ENCODE measurements around the gene DOCK10. TPM values are rescaled to one million over a fixed set of nuclear protein-coding genes. Genes with fewer than 3 reads are reported as not detected.

The DOCK10 gene
- total and polyA plus RNA-seq, 2 donors (not counting 3 experiments of a cell fraction or from before 2014, with no cell fraction given) = 5.8 to 23.0 TPM

- CTCF ChIA-PET = interaction anchor here (1.1 kb wide), 1 partner anchor 19 kb away, joined by 3 read pairs; no protein-coding TSS in a partner anchor
- H3K9ac ChIP-seq (replicated peaks; ENCODE audit: extremely low read depth, insufficient read depth, low read length) = no peak overlapping the region
- H3K79me2 ChIP-seq (ENCODE audit: control insufficient read depth, insufficient read depth, low read length) = no peaks in the 10 kb centered on the region
- intact Hi-C loops (cut with micrococcal nuclease) = no loop called here
- no peaks in the 10 kb centered on the region for H3K9me3 ChIP-seq (replicated peaks; ENCODE audit: control insufficient read depth, insufficient read depth, low read length)
- no peaks in the 10 kb centered on the region for H3K9me1 ChIP-seq (replicated peaks; ENCODE audit: control insufficient read depth, extremely low read depth, insufficient read depth, low read length)
- H3K4me2 ChIP-seq (ENCODE audit: insufficient read depth, low read length) = no peak overlapping the region
- dilution Hi-C loops (cut with MboI; ENCODE audit: extremely low pct_ligation_motif_present, low sequenced_read_pairs) = no loop called here
- H3K36me3 ChIP-seq (ENCODE audit: control insufficient read depth in 2 of 2, extremely low read depth in 1 of 2, insufficient read depth in 2 of 2, low read length in 2 of 2) = no peaks in the 10 kb centered on the region
- no peak for TF ChIP-seq FOS (IDR thresholded peaks at IDR 0.05; ENCODE audit: borderline replicate concordance, insufficient read depth, low read length)
- no peak for TF ChIP-seq MAX (IDR thresholded peaks at IDR 0.05; ENCODE audit: insufficient read depth, insufficient read length)
- TF ChIP-seq EZH2 (IDR thresholded peaks at IDR 0.05; ENCODE audit: borderline replicate concordance, low read depth, low read length, severe bottlenecking) = no peak
- TF ChIP-seq JUN (IDR thresholded peaks at IDR 0.05; ENCODE audit: borderline replicate concordance, insufficient read depth, insufficient read length, low read depth) = no peak
- DNase-seq (ENCODE audit: low read depth, low spot score) (no peak), FAIRE-seq (no peak)
- no peak overlapping the region for H3K27ac ChIP-seq (ENCODE audit: insufficient read depth, low read depth, low read length)
- POLR2A ChIA-PET = no interaction called here
- BruUV-seq (replicated peaks) = no TSS peak
- no peaks in the 10 kb centered on the region for H4K20me1 ChIP-seq (replicated peaks; ENCODE audit: control insufficient read depth, extremely low read depth, insufficient read depth, low read length)
- H3K4me1 ChIP-seq (ENCODE audit: control insufficient read depth, extremely low read depth, insufficient read depth, low read length) = no peaks in the 10 kb centered on the region
- no peak overlapping the region for H2AFZ ChIP-seq (ENCODE audit: low read depth, low read length)
- H3K27me3 ChIP-seq (ENCODE audit: control insufficient read depth in 2 of 2, insufficient read depth in 2 of 2, low read length in 2 of 2) = no peaks in the 10 kb centered on the region
- no peak overlapping the region for H3K4me3 ChIP-seq (replicated peaks in 1 of 3; ENCODE audit: insufficient read depth in 1 of 3, low read depth in 1 of 3, low read length in 3 of 3)
Measured at GRCh38 chr2:224747765-224748164, 294.5 kb downstream of the DOCK10 start.

GRCh38 chr2:224736227-224736626, 306.0 kb downstream of the DOCK10 start:
- dilution Hi-C loops (cut with MboI; ENCODE audit: extremely low pct_ligation_motif_present, low sequenced_read_pairs) = no loop called here
- H3K9ac ChIP-seq (replicated peaks; ENCODE audit: extremely low read depth, insufficient read depth, low read length) = no peak overlapping the region
- DNase-seq (ENCODE audit: low read depth, low spot score) (no peak), FAIRE-seq (no peak)
- intact Hi-C loops (cut with micrococcal nuclease) = no loop called here
- BruUV-seq (replicated peaks) = no TSS peak
- H3K27me3 ChIP-seq (ENCODE audit: control insufficient read depth in 2 of 2, insufficient read depth in 2 of 2, low read length in 2 of 2) = no peaks in the 10 kb centered on the region
- CTCF ChIA-PET = no interaction called here
- no peaks in the 10 kb centered on the region for H3K36me3 ChIP-seq (ENCODE audit: control insufficient read depth in 2 of 2, extremely low read depth in 1 of 2, insufficient read depth in 2 of 2, low read length in 2 of 2)
- TF ChIP-seq GATA2 (IDR thresholded peaks at IDR 0.05; ENCODE audit: insufficient read depth, insufficient read length, low read depth, low read length) (no peak), MAX (IDR thresholded peaks at IDR 0.05; ENCODE audit: insufficient read depth, insufficient read length) (no peak), MYC (IDR thresholded peaks at IDR 0.05; ENCODE audit: low read depth, low read length) (no peak), POLR2AphosphoS5 (IDR thresholded peaks at IDR 0.05; ENCODE audit: insufficient read depth, low read depth, low read length) (no peak), FOS (IDR thresholded peaks at IDR 0.05; ENCODE audit: borderline replicate concordance, insufficient read depth, low read length) (no peak), EZH2 (IDR thresholded peaks at IDR 0.05; ENCODE audit: borderline replicate concordance, low read depth, low read length, severe bottlenecking) (no peak), JUN (IDR thresholded peaks at IDR 0.05; ENCODE audit: borderline replicate concordance, insufficient read depth, insufficient read length, low read depth) (no peak)
- TF ChIP-seq, protein P1, sequence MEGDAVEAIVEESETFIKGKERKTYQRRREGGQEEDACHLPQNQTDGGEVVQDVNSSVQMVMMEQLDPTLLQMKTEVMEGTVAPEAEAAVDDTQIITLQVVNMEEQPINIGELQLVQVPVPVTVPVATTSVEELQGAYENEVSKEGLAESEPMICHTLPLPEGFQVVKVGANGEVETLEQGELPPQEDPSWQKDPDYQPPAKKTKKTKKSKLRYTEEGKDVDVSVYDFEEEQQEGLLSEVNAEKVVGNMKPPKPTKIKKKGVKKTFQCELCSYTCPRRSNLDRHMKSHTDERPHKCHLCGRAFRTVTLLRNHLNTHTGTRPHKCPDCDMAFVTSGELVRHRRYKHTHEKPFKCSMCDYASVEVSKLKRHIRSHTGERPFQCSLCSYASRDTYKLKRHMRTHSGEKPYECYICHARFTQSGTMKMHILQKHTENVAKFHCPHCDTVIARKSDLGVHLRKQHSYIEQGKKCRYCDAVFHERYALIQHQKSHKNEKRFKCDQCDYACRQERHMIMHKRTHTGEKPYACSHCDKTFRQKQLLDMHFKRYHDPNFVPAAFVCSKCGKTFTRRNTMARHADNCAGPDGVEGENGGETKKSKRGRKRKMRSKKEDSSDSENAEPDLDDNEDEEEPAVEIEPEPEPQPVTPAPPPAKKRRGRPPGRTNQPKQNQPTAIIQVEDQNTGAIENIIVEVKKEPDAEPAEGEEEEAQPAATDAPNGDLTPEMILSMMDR (IDR thresholded peaks at IDR 0.05; ENCODE audit: extremely low read depth in 1 of 2, insufficient read depth in 1 of 2, low read depth in 1 of 2, low read length in 2 of 2) = no peak
- no peak overlapping the region for H3K4me2 ChIP-seq (ENCODE audit: insufficient read depth, low read length)
- no peaks in the 10 kb centered on the region for H3K4me1 ChIP-seq (ENCODE audit: control insufficient read depth, extremely low read depth, insufficient read depth, low read length)
- H3K9me1 ChIP-seq (replicated peaks; ENCODE audit: control insufficient read depth, extremely low read depth, insufficient read depth, low read length) = no peaks in the 10 kb centered on the region
- H3K9me3 ChIP-seq (replicated peaks; ENCODE audit: control insufficient read depth, insufficient read depth, low read length) = no peaks in the 10 kb centered on the region
- POLR2A ChIA-PET = no interaction called here
- H3K27ac ChIP-seq (ENCODE audit: insufficient read depth, low read depth, low read length) = no peak overlapping the region
- no peaks in the 10 kb centered on the region for H3K79me2 ChIP-seq (ENCODE audit: control insufficient read depth, insufficient read depth, low read length)
- no peaks in the 10 kb centered on the region for H4K20me1 ChIP-seq (replicated peaks; ENCODE audit: control insufficient read depth, extremely low read depth, insufficient read depth, low read length)
- H2AFZ ChIP-seq (ENCODE audit: low read depth, low read length) = no peak overlapping the region
- H3K4me3 ChIP-seq (replicated peaks in 1 of 3; ENCODE audit: insufficient read depth in 1 of 3, low read depth in 1 of 3, low read length in 3 of 3) = no peak overlapping the region
